RWPE2 (cell line): ENCODE measurements around the gene MARCHF7.
A peak's percentile ranks its signal among the peaks of the same experiment; 100 is the strongest.

ENCODE experiments used
- ATAC-seq: fragments of 200-7000 bp; cut with Tn5 transposase; 3 replicates; pipeline ENCODE4 v1.9.1; 2021; ENCODE audit warnings: low read depth
- DNase-seq: peaks from one replicate; pipeline ENCODE4 v3.0.0-alpha.2; 2020; ENCODE audit warnings: low spot score
- H3K27ac ChIP-seq: fragments of 450-650 bp; 2 replicates; pipeline ENCODE4 v1.5.1; 2017; ENCODE audit warnings: mild to moderate bottlenecking; ENCODE audit not compliant: poor library complexity, severe bottlenecking
- H3K27me3 ChIP-seq: fragments of 250-450 bp; sonication (Bioruptor Pico); 2 replicates; pipeline ENCODE4 v1.5.1; 2021; ENCODE audit warnings: mild to moderate bottlenecking, moderate library complexity; ENCODE audit not compliant: insufficient read depth, poor library complexity, severe bottlenecking
- H3K36me3 ChIP-seq: fragments of 250-450 bp; sonication (Bioruptor Pico); 2 replicates; pipeline ENCODE4 v1.5.1; 2020; ENCODE audit warnings: low read depth, mild to moderate bottlenecking, moderate library complexity
- H3K4me1 ChIP-seq: fragments of 250-450 bp; sonication (Bioruptor Pico); 2 replicates; pipeline ENCODE4 v1.5.1; 2021; ENCODE audit warnings: mild to moderate bottlenecking, moderate library complexity; ENCODE audit not compliant: insufficient read depth, poor library complexity, severe bottlenecking
- H3K4me3 ChIP-seq: fragments of 250-450 bp; sonication (Bioruptor Pico); 2 replicates; pipeline ENCODE4 v1.5.1; 2021; ENCODE audit warnings: mild to moderate bottlenecking, moderate library complexity; ENCODE audit not compliant: severe bottlenecking
- H3K9me3 ChIP-seq: fragments of 250-450 bp; sonication (Bioruptor Pico); 2 replicates; pipeline ENCODE4 v1.5.1; 2021; ENCODE audit warnings: mild to moderate bottlenecking, moderate library complexity; ENCODE audit not compliant: severe bottlenecking
- CTCF ChIP-seq: fragments of 450-650 bp; IDR thresholded peaks from one replicate; pipeline ENCODE4 v1.5.1; 2017; ENCODE audit warnings: mild to moderate bottlenecking, moderate library complexity; ENCODE audit not compliant: poor library complexity, severe bottlenecking

MARCHF7 gene

GRCh38 chr2:159728629-159729028 lies 16.3 kb downstream of the MARCHF7 start:
- DNase-seq: no peak
- Histone ChIP-seq H3K4me3 (no peak overlapping the region), H3K4me1 (no peaks in the 10 kb centered on the region), H3K36me3 (peaks cover 81% of the 10 kb centered on the region), H3K27ac (no peak overlapping the region), H3K27me3 (no peaks in the 10 kb centered on the region), H3K9me3 (no peaks in the 10 kb centered on the region)
- no peak for TF ChIP-seq CTCF
- ATAC-seq: no peak

- H3K9me3 ChIP-seq: no peaks in the 10 kb centered on the region
Observed at GRCh38 chr2:159735648-159736047, 23.3 kb downstream of the MARCHF7 start.

GRCh38 chr2:159736048-159736447 lies 23.7 kb downstream of the MARCHF7 start:
- ATAC-seq (peak; percentile 48; the same call in 2 of the 3 replicates), DNase-seq (no peak)
- Histone ChIP-seq H3K27me3 (no peaks in the 10 kb centered on the region), H3K36me3 (peaks cover 98% of the 10 kb centered on the region), H3K4me3 (no peak overlapping the region), H3K9me3 (no peaks in the 10 kb centered on the region), H3K27ac (peak overlapping the region; percentile 52), H3K4me1 (peaks cover 22% of the 10 kb centered on the region)
- no peak for TF ChIP-seq CTCF

More at GRCh38 chr2:159735648-159736047, 23.3 kb downstream of the MARCHF7 start:
- no peak for DNase-seq
- Histone ChIP-seq H3K4me3 (no peak overlapping the region), H3K4me1 (peaks cover 22% of the 10 kb centered on the region), H3K27ac (peak overlapping the region; percentile 52), H3K36me3 (peaks cover 98% of the 10 kb centered on the region), H3K27me3 (no peaks in the 10 kb centered on the region)
- no peak for TF ChIP-seq CTCF
- peak; percentile 60 for ATAC-seq

- ATAC-seq (no peak), DNase-seq (no peak)
- Histone ChIP-seq H3K4me1 (peaks cover 22% of the 10 kb centered on the region), H3K4me3 (no peak overlapping the region), H3K27ac (no peak overlapping the region), H3K36me3 (peaks cover 97% of the 10 kb centered on the region), H3K9me3 (no peaks in the 10 kb centered on the region), H3K27me3 (no peaks in the 10 kb centered on the region)
- no peak for TF ChIP-seq CTCF
Observed at GRCh38 chr2:159737292-159737916, 25.1 kb downstream of the MARCHF7 start.

GRCh38 chr2:159737917-159738296 lies 25.6 kb downstream of the MARCHF7 start:
- H3K9me3 ChIP-seq: no peaks in the 10 kb centered on the region
- DNase-seq: no peak
- H3K27ac ChIP-seq: no peak overlapping the region
- peaks cover 96% of the 10 kb centered on the region for H3K36me3 ChIP-seq
- TF ChIP-seq CTCF: no peak
- ATAC-seq: no peak
- H3K4me1 ChIP-seq: peaks cover 22% of the 10 kb centered on the region
- H3K27me3 ChIP-seq: no peaks in the 10 kb centered on the region
- no peak overlapping the region for H3K4me3 ChIP-seq
